GM15510 (cell line): ENCODE results near the gene MYPN.

Experiments
- POLR2A ChIP-seq: IDR thresholded peaks from 3 replicates; pipeline ENCODE4 v1.6.1; 2011; ENCODE audit warnings: borderline replicate concordance; ENCODE audit not compliant: insufficient read length; ENCODE audit errors: extremely low read depth

Gene MYPN

GRCh38 chr10:68142761-68143160 is 33.5 kb downstream of the MYPN start:
- TF ChIP-seq POLR2A: no peak

GRCh38 chr10:68144709-68145108 is 35.4 kb downstream of the MYPN start:
- TF ChIP-seq POLR2A: no peak

GRCh38 chr10:68145705-68146104 is 36.4 kb downstream of the MYPN start:
- no peak for TF ChIP-seq POLR2A

- no peak for TF ChIP-seq POLR2A
These were observed 36.8 kb downstream of the MYPN start for GRCh38 chr10:68146133-68146532.

GRCh38 chr10:68151453-68151852 is 42.2 kb downstream of the MYPN start:
- TF ChIP-seq POLR2A: no peak

GRCh38 chr10:68153473-68154210 is 44.4 kb downstream of the MYPN start:
- no peak for TF ChIP-seq POLR2A

GRCh38 chr10:68154211-68154497 is 44.9 kb downstream of the MYPN start:
- TF ChIP-seq POLR2A: no peak

- no peak for TF ChIP-seq POLR2A
These were observed 46.4 kb downstream of the MYPN start for GRCh38 chr10:68155615-68156210.

GRCh38 chr10:68156373-68157185 is 47.3 kb downstream of the MYPN start:
- TF ChIP-seq POLR2A: no peak

GRCh38 chr10:68158031-68158430 is 48.7 kb downstream of the MYPN start:
- no peak for TF ChIP-seq POLR2A

- TF ChIP-seq POLR2A: no peak
These were observed 54.4 kb downstream of the MYPN start for GRCh38 chr10:68163735-68164134.

GRCh38 chr10:68165643-68166042 is 56.4 kb downstream of the MYPN start:
- no peak for TF ChIP-seq POLR2A

- TF ChIP-seq POLR2A: no peak
These were observed 57.7 kb downstream of the MYPN start for GRCh38 chr10:68166871-68167585.

- TF ChIP-seq POLR2A: no peak
These were observed 58.4 kb downstream of the MYPN start for GRCh38 chr10:68167586-68168189.
